ENCODE results near the gene NELL1.

- TF ChIP-seq CTCF (IDR thresholded peaks at IDR 0.05 in 8 of 11, conservative IDR thresholded peaks at IDR 0.05 in 3 of 11) (no peak), POLR2AphosphoS5 (IDR thresholded peaks at IDR 0.05) (no peak), POLR2A (IDR thresholded peaks at IDR 0.05) (no peak)
Observed at GRCh38 chr11:21133722-21134121, 464.3 kb downstream of the NELL1 start.

Measured in spleen (tissue), 7 donors.